H1 (cell line): ENCODE measurements around the gene BCAS1. TPM values are rescaled to one million over a fixed set of nuclear protein-coding genes. Genes with fewer than 3 reads are reported as not detected.

Experiments used
- CTCF ChIA-PET: fragments of 300-600 bp; sonication (Branson Sonifier 250); formaldehyde crosslinking; loops from one replicate; lab custom pipeline; 2021; ENCODE audit not compliant: partially characterized antibody; lab: Charles Lee
- POLR2A ChIA-PET: fragments of 300-600 bp; sonication (Branson Sonifier 250); formaldehyde crosslinking; loops from one replicate; lab custom pipeline; 2021; ENCODE audit warnings: inconsistent platforms; ENCODE audit not compliant: partially characterized antibody; lab: Charles Lee
- DNase-seq, 2 experiments: peaks; one replicate each; pipeline versions ENCODE4 v3.0.0 to v3.0.0-alpha.2; 2010 to 2022; ENCODE audit warnings: low spot score in 2 of 2, low read depth in 1 of 2, mixed read lengths in 1 of 2
- FAIRE-seq: peaks from 2 replicates; lab custom pipeline; 2011; peaks lifted over from hg19 to GRCh38; lab: Jason Lieb, UNC
- H2AFZ ChIP-seq: 2 replicates; pipeline ENCODE4 v1.8.1; 2012; ENCODE audit warnings: low read length, inconsistent platforms
- H2AK5ac ChIP-seq: 2 replicates; pipeline ENCODE4 v1.6.1; 2013; ENCODE audit warnings: low read depth, low read length
- H2BK120ac ChIP-seq: replicated peaks from 2 replicates; pipeline ENCODE3; 2013; ENCODE audit warnings: low read depth, low read length, inconsistent platforms
- H2BK12ac ChIP-seq: 2 replicates; pipeline ENCODE4 v1.6.1; 2013; ENCODE audit warnings: low read depth, low read length
- H2BK15ac ChIP-seq: 2 replicates; pipeline ENCODE4 v1.6.1; 2013; ENCODE audit warnings: low read length
- H2BK20ac ChIP-seq: 2 replicates; pipeline ENCODE4 v1.6.1; 2013; ENCODE audit warnings: low read length
- H2BK5ac ChIP-seq: 2 replicates; pipeline ENCODE4 v1.6.1; 2013; ENCODE audit warnings: low read depth, low read length
- H3K14ac ChIP-seq: 2 replicates; pipeline ENCODE4 v1.6.1; 2013; ENCODE audit warnings: inconsistent platforms; ENCODE audit not compliant: insufficient read length
- H3K18ac ChIP-seq: 2 replicates; pipeline ENCODE4 v1.6.1; 2013; ENCODE audit warnings: low read length; ENCODE audit errors: extremely low read depth
- H3K23ac ChIP-seq: 2 replicates; pipeline ENCODE4 v1.6.1; 2013; ENCODE audit warnings: inconsistent platforms; ENCODE audit not compliant: insufficient read length
- H3K23me2 ChIP-seq: 2 replicates; pipeline ENCODE4 v1.6.1; 2013; ENCODE audit warnings: low read depth, low read length
- H3K27ac ChIP-seq: 2 replicates; pipeline ENCODE4 v1.6.1; 2011; ENCODE audit warnings: low read depth, low read length, inconsistent platforms
- H3K27me3 ChIP-seq, 4 experiments: replicated peaks in 1 of 4; 1 replicate in 1 of 4; 2 replicates in 3 of 4; pipeline versions ENCODE4 v1.6.1 to v1.8.1; 2011 to 2013; ENCODE audit warnings: low read length in 3 of 4, mild to moderate bottlenecking in 3 of 4, inconsistent platforms in 2 of 4, mixed read lengths in 2 of 4, moderate library complexity in 1 of 4; ENCODE audit not compliant: control insufficient read depth in 3 of 4, insufficient read depth in 3 of 4; ENCODE audit errors: extremely low read depth in 1 of 4
- H3K36me3 ChIP-seq, 4 experiments: 2 replicates each; pipeline versions ENCODE4 v1.6.1 to v1.8.1; 2011 to 2013; ENCODE audit warnings: mild to moderate bottlenecking in 4 of 4, low read length in 3 of 4, moderate library complexity in 2 of 4, control low read depth in 1 of 4, inconsistent platforms in 1 of 4; ENCODE audit not compliant: insufficient read depth in 4 of 4, control insufficient read depth in 2 of 4
- H3K4ac ChIP-seq: replicated peaks from 2 replicates; pipeline ENCODE3; 2013; ENCODE audit warnings: low read length, low read depth, mixed read lengths, inconsistent platforms; ENCODE audit not compliant: insufficient read length
- H3K4me1 ChIP-seq, 4 experiments: replicated peaks in 1 of 4; 1 replicate in 1 of 4; 2 replicates in 3 of 4; pipeline versions ENCODE4 v1.6.1 to v1.8.1; 2011 to 2013; ENCODE audit warnings: low read length in 3 of 4, inconsistent platforms in 2 of 4, mixed read lengths in 1 of 4; ENCODE audit not compliant: insufficient read depth in 4 of 4, control insufficient read depth in 3 of 4
- H3K4me2 ChIP-seq, 2 experiments: 2 replicates each; pipeline versions ENCODE4 v1.6.1 to v1.8.1; 2011 to 2013; ENCODE audit warnings: low read depth in 2 of 2, low read length in 2 of 2, control low read depth in 1 of 2, inconsistent platforms in 1 of 2, mild to moderate bottlenecking in 1 of 2; ENCODE audit not compliant: insufficient read depth in 1 of 2
- H3K4me3 ChIP-seq, 4 experiments: fragments of 200-600, 300-600 bp in 1 of 4; sonication (generic), shearing (Covaris generic), sonication (Bioruptor Twin) in 1 of 4; 2 replicates each; pipeline versions ENCODE4 v1.5.1 to v1.8.1; 2011 to 2016; ENCODE audit warnings: low read length in 4 of 4, low read depth in 3 of 4, control low read depth in 2 of 4, inconsistent platforms in 2 of 4, mild to moderate bottlenecking in 2 of 4, mixed read lengths in 1 of 4, moderate library complexity in 1 of 4; ENCODE audit not compliant: insufficient read depth in 2 of 4; ENCODE audit errors: extremely low read depth in 1 of 4
- H3K56ac ChIP-seq: replicated peaks from 2 replicates; pipeline ENCODE3; 2013; ENCODE audit warnings: low read depth, mild to moderate bottlenecking, mixed read lengths, low read length, inconsistent platforms; ENCODE audit not compliant: insufficient read length
- H3K79me1 ChIP-seq: 2 replicates; pipeline ENCODE4 v1.6.1; 2013; ENCODE audit warnings: low read depth, low read length, control low read depth
- H3K79me2 ChIP-seq, 2 experiments: 2 replicates each; pipeline versions ENCODE4 v1.6.1 to v1.8.1; 2012 to 2013; ENCODE audit warnings: low read length in 2 of 2, mild to moderate bottlenecking in 2 of 2, inconsistent platforms in 1 of 2; ENCODE audit not compliant: insufficient read depth in 2 of 2, control insufficient read depth in 1 of 2
- H3K9ac ChIP-seq, 4 experiments: replicated peaks in 1 of 4; 1 replicate in 1 of 4; 2 replicates in 3 of 4; pipeline versions ENCODE4 v1.6.1 to v1.8.1; 2011 to 2013; ENCODE audit warnings: low read depth in 3 of 4, low read length in 3 of 4, control low read depth in 2 of 4, mild to moderate bottlenecking in 2 of 4, moderate library complexity in 2 of 4, inconsistent platforms in 1 of 4; ENCODE audit errors: extremely low read depth in 1 of 4
- H3K9me3 ChIP-seq, 2 experiments: 2 replicates each; pipeline versions ENCODE4 v1.6.1 to v1.8.1; 2012 to 2013; ENCODE audit warnings: mild to moderate bottlenecking in 2 of 2, moderate library complexity in 2 of 2, control low read depth in 1 of 2, inconsistent platforms in 1 of 2, low read depth in 1 of 2, low read length in 1 of 2, mixed read lengths in 1 of 2; ENCODE audit not compliant: insufficient read depth in 2 of 2
- H4K20me1 ChIP-seq, 2 experiments: replicated peaks in 1 of 2; 2 replicates each; pipeline versions ENCODE3 to v1.8.1; 2011 to 2013; ENCODE audit warnings: inconsistent platforms in 2 of 2, low read length in 2 of 2, mild to moderate bottlenecking in 1 of 2; ENCODE audit not compliant: insufficient read depth in 2 of 2, control insufficient read depth in 1 of 2
- H4K5ac ChIP-seq: 2 replicates; pipeline ENCODE4 v1.6.1; 2013; ENCODE audit warnings: low read length, low read depth, mixed read lengths, inconsistent platforms; ENCODE audit not compliant: insufficient read length
- H4K8ac ChIP-seq: 2 replicates; pipeline ENCODE4 v1.8.0; 2013; ENCODE audit warnings: mild to moderate bottlenecking, moderate library complexity, low read length, inconsistent platforms; ENCODE audit not compliant: insufficient read depth; ENCODE audit errors: extremely low read depth
- H4K91ac ChIP-seq: replicated peaks from 2 replicates; pipeline ENCODE3; 2013; ENCODE audit warnings: low read length, mixed read lengths, inconsistent platforms; ENCODE audit not compliant: insufficient read length
- ATF3 ChIP-seq: IDR thresholded peaks from 2 replicates; pipeline ENCODE4 v1.6.1; 2011; ENCODE audit warnings: low read depth, mild to moderate bottlenecking, low read length; ENCODE audit not compliant: insufficient read depth
- POU5F1 ChIP-seq: IDR thresholded peaks from 2 replicates; pipeline ENCODE4 v1.6.1; 2011; ENCODE audit warnings: low read depth, mild to moderate bottlenecking, low read length, moderate library complexity
- RFX5 ChIP-seq: IDR thresholded peaks from 2 replicates; pipeline ENCODE4 v1.6.1; 2011; ENCODE audit warnings: low read depth, low read length, improper control_type of control experiment, borderline replicate concordance
- WGBS, 2 experiments: shearing (Covaris generic) in 1 of 2; methylation state at CpG; one replicate each; pipeline versions ENCODE4 v1.1.6 to v1.1.7; 2013 to 2015; ENCODE audit warnings: low lambda C conversion rate in 2 of 2, mixed read lengths in 2 of 2, inconsistent platforms in 1 of 2, low coverage in 1 of 2, missing lambda C conversion rate in 1 of 2; ENCODE audit not compliant: insufficient replicate concordance in 2 of 2, insufficient coverage in 1 of 2, insufficient read length in 1 of 2; ENCODE audit errors: extremely low coverage in 1 of 2, missing lambda C conversion rate in 1 of 2; 5-methylcytosine and 5-hydroxymethylcytosine counted together
- polyA plus RNA-seq, 7 experiments: library from polyadenylated mRNA; depleted of rRNA in 3 of 7; stranded (reverse) in 5 of 7; unstranded in 2 of 7; fragments of >200 nt in 5 of 7; fragments of 200-250 nt in 2 of 7; gene quantifications; 1 replicate in 5 of 7; 2 replicates in 1 of 7; 4 replicates in 1 of 7; pipeline versions ENCODE4 v1.2.1 to v1.2.3, GENCODE V29; 2011 to 2013; ENCODE audit warnings: missing spikeins in 2 of 7, mixed read lengths in 2 of 7
- total RNA-seq: library from RNA; stranded (reverse); fragmentation: NEBNext Ultra II Directional; extraction: Animal tissue kit (Norgen Biotek cat#: 25700); gene quantifications from 2 replicates; pipeline ENCODE4 v1.2.1, GENCODE V29; 2021

BCAS1 gene
- total and polyA plus RNA-seq, 2 of the 8 experiments (the other 6 are each of a cell fraction or from before 2014, with no cell fraction given): 0.06 to 0.19 TPM

GRCh38 chr20:54047720-54048119 is 22.7 kb downstream of the BCAS1 start:
- Histone ChIP-seq H2AFZ (no peak overlapping the region), H3K79me2 (no peaks in the 10 kb centered on the region), H3K18ac (no peak overlapping the region), H3K9ac (no peak overlapping the region), H3K23me2 (no peaks in the 10 kb centered on the region), H3K4me2 (no peak overlapping the region), H2BK15ac (no peak overlapping the region), H4K5ac (no peak overlapping the region), H2BK20ac (no peak overlapping the region), H4K20me1 (no peaks in the 10 kb centered on the region), H3K27me3 (no peaks in the 10 kb centered on the region), H2BK5ac (no peak overlapping the region), H2BK12ac (no peak overlapping the region), H2BK120ac (no peak overlapping the region), H4K91ac (no peak overlapping the region), H3K23ac (no peak overlapping the region), H3K14ac (no peak overlapping the region), H2AK5ac (no peak overlapping the region), H3K9me3 (no peaks in the 10 kb centered on the region), H3K56ac (no peak overlapping the region), H3K79me1 (no peaks in the 10 kb centered on the region), H3K4ac (no peak overlapping the region), H3K4me3 (no peak overlapping the region), H3K36me3 (no peaks in the 10 kb centered on the region), H3K4me1 (no peaks in the 10 kb centered on the region), H4K8ac (no peak overlapping the region), H3K27ac (no peak overlapping the region)
- 100% methylated on average over 1 of the region's 1 CpG; no CpG with 5 or more reads in 1 of the 2 experiments for WGBS, 2 experiments
- no peak for FAIRE-seq
- ChIA-PET CTCF (interaction anchor here (0.6 to 2.5 kb wide), 3 partner anchors 15 to 153 kb away, joined by 4 to 16 read pairs (median 4); no protein-coding TSS in a partner anchor), POLR2A (no interaction called here)
- no peak for DNase-seq
- TF ChIP-seq POU5F1 (no peak), ATF3 (no peak), RFX5 (no peak)
